ENCODE results near the gene SYNPO.
A peak's percentile ranks its signal among the peaks of the same experiment; 100 is the strongest.

Gene SYNPO, protein sequence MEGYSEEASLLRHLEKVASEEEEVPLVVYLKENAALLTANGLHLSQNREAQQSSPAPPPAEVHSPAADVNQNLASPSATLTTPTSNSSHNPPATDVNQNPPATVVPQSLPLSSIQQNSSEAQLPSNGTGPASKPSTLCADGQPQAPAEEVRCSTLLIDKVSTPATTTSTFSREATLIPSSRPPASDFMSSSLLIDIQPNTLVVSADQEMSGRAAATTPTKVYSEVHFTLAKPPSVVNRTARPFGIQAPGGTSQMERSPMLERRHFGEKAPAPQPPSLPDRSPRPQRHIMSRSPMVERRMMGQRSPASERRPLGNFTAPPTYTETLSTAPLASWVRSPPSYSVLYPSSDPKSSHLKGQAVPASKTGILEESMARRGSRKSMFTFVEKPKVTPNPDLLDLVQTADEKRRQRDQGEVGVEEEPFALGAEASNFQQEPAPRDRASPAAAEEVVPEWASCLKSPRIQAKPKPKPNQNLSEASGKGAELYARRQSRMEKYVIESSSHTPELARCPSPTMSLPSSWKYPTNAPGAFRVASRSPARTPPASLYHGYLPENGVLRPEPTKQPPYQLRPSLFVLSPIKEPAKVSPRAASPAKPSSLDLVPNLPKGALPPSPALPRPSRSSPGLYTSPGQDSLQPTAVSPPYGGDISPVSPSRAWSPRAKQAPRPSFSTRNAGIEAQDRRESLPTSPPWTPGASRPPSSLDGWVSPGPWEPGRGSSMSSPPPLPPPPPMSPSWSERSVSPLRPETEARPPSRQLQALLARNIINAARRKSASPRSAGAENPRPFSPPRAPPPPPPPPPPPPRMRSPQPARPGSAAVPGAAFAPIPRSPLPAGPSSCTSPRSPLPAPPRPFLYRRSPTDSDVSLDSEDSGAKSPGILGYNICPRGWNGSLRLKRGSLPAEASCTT

DNA sequence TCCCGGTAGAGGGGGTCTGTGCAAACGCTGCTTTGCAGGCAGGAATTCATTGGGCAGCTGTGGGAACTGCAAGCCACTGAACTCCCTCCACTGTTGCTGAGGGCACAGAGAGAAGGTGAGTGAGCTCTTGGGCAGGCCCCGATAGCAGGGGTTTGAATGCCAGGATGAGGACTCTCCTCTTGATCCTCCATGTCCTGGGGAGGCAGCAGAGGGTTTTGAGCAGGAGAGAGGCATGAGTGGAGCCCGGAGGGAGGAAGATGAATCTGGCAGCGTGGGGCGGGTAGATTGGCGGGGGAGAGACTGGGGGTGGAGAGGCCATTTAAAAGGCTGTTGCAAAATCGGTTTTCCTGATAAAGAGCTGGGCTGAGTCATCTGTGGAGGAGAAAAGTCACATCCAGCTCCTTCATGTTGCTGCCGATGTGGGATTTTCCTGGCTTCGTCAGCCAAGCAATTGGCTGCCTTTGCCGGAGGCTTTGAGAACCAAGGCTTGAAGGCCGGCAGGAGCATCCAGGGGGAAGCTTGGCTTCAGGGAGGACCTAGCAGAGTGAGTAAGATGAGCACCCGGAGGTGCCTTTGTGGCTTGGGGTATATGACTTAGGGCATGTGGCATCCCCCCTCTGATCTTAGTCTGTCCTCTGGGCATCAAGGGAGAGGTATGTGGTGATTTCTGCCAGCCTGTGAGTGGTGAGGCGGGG, at the start of gene SYNPO:
SYNPO (plus strand) TSS at position 350 of the 695 bp plus-strand sequence. CDS start 7,616 bp downstream, outside the sequence.
- DNase-seq = no peak

DNA sequence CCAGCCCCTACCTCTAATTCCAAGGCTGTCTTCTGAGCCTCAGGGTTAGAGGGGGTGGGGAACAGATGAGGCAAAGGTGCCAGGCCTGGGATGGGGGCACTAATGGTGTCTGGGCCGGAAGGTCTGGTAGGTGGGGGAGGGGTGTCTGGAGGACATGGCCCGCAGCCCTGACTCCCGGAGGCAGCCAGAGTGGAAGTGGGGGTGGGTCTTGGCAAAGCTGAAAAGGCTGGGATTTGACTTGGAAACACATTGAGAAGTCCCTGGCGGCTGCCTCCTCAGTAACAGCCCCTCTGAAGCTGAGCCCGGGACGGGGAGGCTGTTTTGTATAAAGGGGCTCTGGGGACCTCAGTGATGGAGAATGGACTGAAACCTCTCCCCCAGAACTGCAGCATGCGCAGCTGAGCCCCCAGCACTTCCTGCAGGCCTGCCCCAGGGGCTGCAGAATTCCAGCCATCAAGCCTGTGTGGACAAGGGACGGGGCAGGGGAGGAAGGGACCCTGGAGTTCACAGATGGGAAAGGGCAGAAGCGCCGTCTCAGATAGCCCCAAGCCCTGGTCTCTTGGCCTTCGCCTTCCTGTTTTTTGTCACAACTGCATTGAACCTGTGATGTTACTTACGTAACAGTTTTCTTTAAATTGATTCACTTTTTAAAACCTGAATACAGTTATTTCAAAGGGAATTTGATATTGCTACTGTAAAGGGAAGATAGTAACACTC, 49.3 kb upstream of the SYNPO start:
- no peak for DNase-seq

- no peak for DNase-seq
Observed at GRCh38 chr5:150593593-150593992, 46.9 kb upstream of the SYNPO start.

DNA sequence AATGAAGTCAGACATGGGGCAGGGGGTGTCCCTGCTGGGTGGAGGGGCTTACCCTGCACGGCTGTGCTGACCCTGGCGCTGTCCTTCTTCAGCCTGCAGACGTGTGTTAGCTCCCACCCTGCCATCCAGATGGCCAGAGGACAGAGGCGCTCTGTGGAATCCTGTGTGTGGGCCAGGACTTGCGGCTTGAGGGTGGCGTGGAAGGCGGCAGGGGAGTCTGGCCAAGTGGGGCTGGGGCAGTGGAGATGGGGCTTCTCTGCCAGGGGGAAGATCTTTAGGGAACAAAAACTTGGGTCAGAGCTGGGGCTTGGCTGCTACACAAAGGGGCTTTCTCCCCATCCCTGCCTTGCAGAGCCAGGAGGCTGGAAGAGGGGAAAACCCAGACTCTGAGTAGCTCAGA, 46.5 kb upstream of the SYNPO start:
- DNase-seq = no peak

DNA sequence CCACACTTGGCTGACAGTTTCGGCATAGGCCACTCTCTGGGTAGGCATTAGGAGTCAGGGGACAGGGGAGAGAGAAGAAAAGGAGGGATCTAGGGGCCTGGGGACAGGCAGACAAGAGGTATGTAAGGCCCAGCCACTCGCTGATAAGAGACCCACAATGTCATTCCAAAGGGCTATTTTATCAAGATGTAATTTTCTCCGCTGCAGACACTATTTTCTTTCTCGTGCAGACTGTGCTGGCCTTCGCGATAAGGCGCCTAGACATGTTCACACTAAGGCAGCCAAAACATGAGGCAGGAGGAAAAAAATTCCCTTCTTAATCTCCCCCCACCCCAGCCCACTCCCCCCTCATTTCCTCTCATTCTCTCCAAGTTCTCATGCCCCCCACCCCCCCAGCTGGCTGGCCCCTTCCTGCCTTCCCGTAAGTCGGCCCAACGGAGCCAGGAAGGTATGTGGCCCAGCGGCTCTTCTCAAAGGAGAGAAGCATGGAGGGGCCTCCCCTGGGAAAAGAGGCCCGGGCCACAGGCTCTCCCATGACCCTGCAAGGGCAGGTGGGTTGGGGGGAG, 44.9 kb upstream of the SYNPO start:
- DNase-seq = no peak

- DNase-seq = no peak
Observed at GRCh38 chr5:150596313-150596712, 44.1 kb upstream of the SYNPO start.

DNA sequence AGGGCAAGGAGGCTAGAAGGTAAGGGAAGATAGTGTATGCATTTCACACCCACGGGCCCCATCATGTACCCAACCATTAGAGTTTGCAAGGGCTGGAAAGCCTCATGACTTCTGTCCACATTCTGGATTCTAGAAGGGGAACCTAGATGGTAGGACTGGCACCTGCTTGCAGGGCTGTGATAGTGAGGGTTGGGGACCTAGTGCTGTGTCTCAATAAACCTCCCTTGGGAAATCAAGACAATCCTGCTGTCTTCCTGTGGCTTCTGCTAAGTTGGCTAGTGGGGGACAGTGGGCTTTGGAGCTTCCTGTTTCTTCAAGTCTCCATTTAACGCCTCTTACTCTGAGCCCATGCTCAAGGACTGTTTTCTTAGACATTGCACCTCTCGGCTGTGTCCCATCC, 43.6 kb upstream of the SYNPO start:
- no peak for DNase-seq

DNA sequence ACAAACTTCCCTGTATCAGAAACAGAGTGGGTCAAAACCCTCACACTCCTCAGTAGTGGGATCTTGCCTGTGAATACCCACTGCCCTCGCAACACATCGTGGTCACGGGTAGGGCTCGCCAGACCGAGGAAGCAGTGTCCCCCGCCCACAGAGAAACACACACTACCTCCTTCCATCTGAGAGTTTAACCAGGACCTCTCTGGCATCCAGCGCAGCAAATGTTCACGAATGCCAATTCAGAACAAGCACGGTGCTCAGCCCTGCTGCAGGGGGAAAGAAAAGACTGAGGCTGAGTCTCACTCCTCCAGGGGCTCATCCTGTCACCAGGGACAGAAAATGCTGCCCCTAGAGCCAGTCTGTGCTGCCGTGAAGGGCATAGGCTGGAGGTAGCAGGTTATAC, 42.5 kb upstream of the SYNPO start:
- no peak for DNase-seq

DNA sequence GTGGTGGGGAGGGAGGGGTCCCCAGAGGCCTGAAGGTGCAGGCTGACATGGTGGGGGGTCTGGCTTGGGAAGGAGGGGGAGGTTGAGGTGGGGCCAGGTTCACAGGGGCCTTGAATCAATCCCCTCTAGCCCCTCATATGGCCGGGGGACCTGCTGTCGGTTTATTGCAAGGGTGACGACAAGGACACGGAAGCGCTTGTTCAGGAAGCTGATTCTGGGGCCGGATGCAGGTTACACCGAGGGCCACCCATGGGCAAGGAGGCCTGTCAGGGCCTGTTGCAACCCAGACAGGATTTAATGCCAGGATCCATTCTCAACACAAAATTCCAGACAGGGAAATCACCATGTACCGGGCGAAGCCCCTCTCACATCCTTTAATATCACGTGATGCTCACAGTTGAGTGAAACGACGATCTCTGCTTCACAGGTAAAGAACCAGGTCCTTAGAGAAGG, 41.6 kb upstream of the SYNPO start:
- no peak for DNase-seq

GRCh38 chr5:150599281-150599680, 41.2 kb upstream of the SYNPO start:
- no peak for DNase-seq

GRCh38 chr5:150599917-150600511, 40.4 kb upstream of the SYNPO start:
- DNase-seq = peak; percentile 54

- DNase-seq = no peak
Observed at GRCh38 chr5:150600616-150601490, 39.6 kb upstream of the SYNPO start.

DNA sequence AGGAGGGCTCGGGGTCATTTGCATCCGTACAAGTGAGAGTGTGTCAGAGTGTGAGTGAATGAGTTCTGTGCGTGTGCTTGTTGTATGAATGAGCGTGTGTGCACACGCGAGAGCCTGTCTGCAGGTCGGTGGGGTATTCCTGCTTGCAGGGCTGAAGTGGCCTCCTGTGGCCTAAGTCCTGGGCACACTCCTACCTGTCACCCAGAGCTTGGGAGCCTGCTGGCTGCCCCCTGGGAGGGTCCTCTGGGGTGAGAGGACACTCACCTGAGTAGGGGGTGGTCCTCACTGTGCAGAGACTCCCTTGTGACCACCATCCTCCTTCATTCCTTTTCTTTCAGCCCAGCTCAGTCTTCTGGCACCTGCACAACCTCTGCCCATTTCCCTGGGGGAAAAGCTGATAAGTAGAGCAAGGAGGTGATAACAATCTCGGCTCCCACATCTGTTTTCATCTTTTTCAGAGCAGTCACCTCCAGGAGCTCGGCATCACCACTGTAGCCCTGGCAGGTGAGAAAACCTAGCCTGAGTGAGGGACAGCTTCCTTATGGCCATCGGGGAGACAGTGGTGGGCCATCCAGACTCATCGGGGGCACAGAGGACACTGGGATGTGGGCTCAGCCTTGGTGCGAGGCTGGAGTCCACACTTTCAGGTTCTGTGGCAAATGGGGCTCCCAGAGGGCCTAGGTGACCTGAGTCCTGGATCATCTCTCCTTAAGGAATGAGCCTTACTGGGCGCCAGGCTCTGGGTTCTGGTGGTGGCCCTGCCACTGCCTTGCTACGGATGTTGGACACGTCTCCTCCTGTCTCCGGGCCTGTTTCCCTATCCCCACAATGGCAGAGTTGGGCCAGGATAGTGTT, 38.7 kb upstream of the SYNPO start:
- DNase-seq = no peak

- DNase-seq = no peak
Observed at GRCh38 chr5:150603052-150603451, 37.4 kb upstream of the SYNPO start.

- DNase-seq = no peak
Observed at GRCh38 chr5:150603491-150603890, 37.0 kb upstream of the SYNPO start.

DNA sequence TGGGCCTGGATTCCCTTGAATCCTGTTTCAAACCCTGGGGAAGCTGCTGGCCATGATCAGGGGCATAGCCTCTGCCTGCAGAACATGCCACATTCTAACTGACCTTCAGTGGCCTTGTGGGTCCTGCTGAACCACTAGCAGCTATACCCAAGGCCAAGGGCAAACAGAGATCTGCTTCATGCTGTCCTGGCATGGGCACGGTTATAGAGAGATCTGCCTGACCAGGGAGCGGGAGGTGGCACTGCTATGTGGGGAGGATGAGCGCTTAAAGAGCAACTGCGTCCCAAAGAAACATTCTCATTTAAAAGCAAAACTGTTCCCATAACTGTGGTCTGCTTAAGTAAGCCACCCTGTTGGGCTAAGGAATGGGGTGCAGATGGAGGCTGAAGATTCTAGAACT, 36.5 kb upstream of the SYNPO start:
- DNase-seq = no peak

DNA sequence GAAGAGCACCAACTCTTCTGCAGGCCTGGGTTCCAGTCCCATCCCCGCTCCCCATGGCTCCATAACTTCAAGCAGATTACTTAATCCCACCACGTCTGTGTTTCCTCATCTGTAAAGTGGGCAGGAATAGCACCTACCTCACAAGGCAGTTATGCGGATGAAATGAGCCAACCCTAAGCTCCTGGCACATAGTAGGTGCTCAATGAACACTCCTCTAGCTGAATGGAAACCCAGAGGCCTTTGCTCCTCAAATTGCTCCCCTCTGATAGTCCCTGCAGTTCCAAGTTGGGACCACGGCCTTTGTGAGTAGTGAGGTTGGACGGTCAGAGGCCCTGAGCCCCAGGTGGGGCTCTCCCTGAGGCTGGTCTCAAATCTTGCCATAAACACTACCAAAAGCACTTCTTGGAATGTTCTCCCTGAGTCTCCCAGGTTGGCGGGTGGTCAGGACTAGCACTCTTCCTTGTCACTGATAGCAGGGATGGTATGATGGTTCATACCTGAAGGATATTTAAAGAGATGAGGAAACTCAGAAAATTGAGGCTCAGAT, 35.5 kb upstream of the SYNPO start:
- DNase-seq = no peak

DNA sequence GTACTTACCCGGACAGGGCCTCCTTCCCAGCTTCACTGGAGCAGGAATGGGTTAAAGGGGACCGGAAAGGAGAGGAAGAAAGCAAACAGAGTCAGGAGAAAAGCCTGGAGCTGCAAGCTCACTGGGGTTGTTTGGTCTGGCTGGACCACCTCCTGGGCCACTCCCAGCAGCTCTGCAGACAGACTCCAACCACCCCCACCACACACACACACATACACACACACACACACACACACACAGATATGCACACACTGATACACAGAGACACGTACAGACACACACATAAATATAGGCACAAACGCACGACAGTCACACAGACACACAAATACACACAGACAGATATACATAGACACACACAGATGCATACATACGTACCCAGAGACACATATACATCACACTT, 34.9 kb upstream of the SYNPO start:
- DNase-seq = no peak

DNA sequence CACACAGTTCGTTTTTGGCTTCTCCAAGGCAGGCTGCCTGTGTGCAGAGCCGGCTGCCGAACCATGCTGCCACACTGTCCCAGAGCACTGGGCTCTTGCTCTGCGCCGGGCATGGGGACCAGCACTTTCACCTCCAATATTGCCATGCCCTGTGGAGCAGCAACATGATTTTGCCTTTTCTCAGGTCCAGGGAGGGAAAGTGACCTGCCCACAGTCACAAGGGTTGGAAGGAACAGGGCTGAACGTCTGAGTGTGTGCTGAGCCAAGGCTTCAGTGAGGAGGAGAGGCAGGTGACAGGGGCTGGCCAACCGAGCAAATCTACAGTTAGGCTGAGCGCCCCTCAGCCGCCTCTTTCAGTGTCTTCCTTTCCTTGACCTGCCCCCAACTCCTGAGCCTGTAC, 34.0 kb upstream of the SYNPO start:
- DNase-seq = no peak

- no peak for DNase-seq
Observed at GRCh38 chr5:150607105-150607504, 33.4 kb upstream of the SYNPO start.
